Measurements from ENCODE around the gene SUN1. TPM values are rescaled to one million over a fixed set of nuclear protein-coding genes. Genes with fewer than 3 reads are reported as not detected.
"Not testable (repeated sequence)": the region's sequence is repeated elsewhere in the genome, so short reads cannot be mapped to it uniquely, and the experiment has no call there.

Gene SUN1
- total RNA-seq, 1 donor from 2014 or later: 99.9 TPM

- H3K27ac Mint-ChIP-seq (ENCODE audit: unreplicated experiment): no peak overlapping the region
- no peaks in the 10 kb centered on the region for H3K9me3 Mint-ChIP-seq
- peaks cover 4% of the 10 kb centered on the region for H3K4me1 Mint-ChIP-seq
- H3K36me3 Mint-ChIP-seq (ENCODE audit: low read depth): no peaks in the 10 kb centered on the region
- peaks cover 38% of the 10 kb centered on the region for H3K27me3 Mint-ChIP-seq (ENCODE audit: low read depth)
- TF ChIP-seq CTCF (conservative IDR thresholded peaks at IDR 0.05): no peak
- no peak overlapping the region for H3K4me3 Mint-ChIP-seq
- DNase-seq (ENCODE audit: low read depth, low spot score): no peak
Observed at GRCh38 chr7:908159-908581, 75.9 kb downstream of the SUN1 start.

GRCh38 chr7:908591-909357, 76.5 kb downstream of the SUN1 start:
- not testable (repeated sequence) for H3K27ac Mint-ChIP-seq (ENCODE audit: unreplicated experiment); H3K4me3 Mint-ChIP-seq
- peaks cover 35% of the 10 kb centered on the region for H3K27me3 Mint-ChIP-seq (ENCODE audit: low read depth)

GRCh38 chr7:909358-910329, 77.4 kb downstream of the SUN1 start:
- no peaks in the 10 kb centered on the region for H3K36me3 Mint-ChIP-seq (ENCODE audit: low read depth)
- no peaks in the 10 kb centered on the region for H3K9me3 Mint-ChIP-seq
- H3K4me3 Mint-ChIP-seq: no peak overlapping the region
- peaks cover 35% of the 10 kb centered on the region for H3K27me3 Mint-ChIP-seq (ENCODE audit: low read depth)
- no peak for DNase-seq (ENCODE audit: low read depth, low spot score)
- TF ChIP-seq CTCF (conservative IDR thresholded peaks at IDR 0.05): no peak
- H3K27ac Mint-ChIP-seq (ENCODE audit: unreplicated experiment): no peak overlapping the region
- H3K4me1 Mint-ChIP-seq: peaks cover 4% of the 10 kb centered on the region

More at GRCh38 chr7:908591-909357, 76.5 kb downstream of the SUN1 start:
- TF ChIP-seq CTCF (conservative IDR thresholded peaks at IDR 0.05): peak; percentile 79
- DNase-seq (ENCODE audit: low read depth, low spot score): peak; percentile 77
- H3K36me3 Mint-ChIP-seq (ENCODE audit: low read depth); H3K4me1 Mint-ChIP-seq; H3K9me3 Mint-ChIP-seq: not testable (repeated sequence)

- Mint-ChIP-seq H3K36me3 (ENCODE audit: low read depth) (no peaks in the 10 kb centered on the region), H3K9me3 (no peaks in the 10 kb centered on the region), H3K4me1 (peaks cover 9% of the 10 kb centered on the region), H3K4me3 (no peak overlapping the region), H3K27ac (ENCODE audit: unreplicated experiment) (no peak overlapping the region), H3K27me3 (ENCODE audit: low read depth) (peaks cover 28% of the 10 kb centered on the region)
- DNase-seq (ENCODE audit: low read depth, low spot score): no peak
- TF ChIP-seq CTCF (conservative IDR thresholded peaks at IDR 0.05): no peak
Observed at GRCh38 chr7:910441-910861, 78.2 kb downstream of the SUN1 start.

- no peak for TF ChIP-seq CTCF (conservative IDR thresholded peaks at IDR 0.05)
- Mint-ChIP-seq H3K4me3 (no peak overlapping the region), H3K36me3 (ENCODE audit: low read depth) (no peaks in the 10 kb centered on the region), H3K4me1 (peaks cover 14% of the 10 kb centered on the region), H3K9me3 (no peaks in the 10 kb centered on the region), H3K27ac (ENCODE audit: unreplicated experiment) (no peak overlapping the region), H3K27me3 (ENCODE audit: low read depth) (peaks cover 23% of the 10 kb centered on the region)
- DNase-seq (ENCODE audit: low read depth, low spot score): no peak
Observed at GRCh38 chr7:910931-911431, 78.7 kb downstream of the SUN1 start.
